Measurements from ENCODE around the gene EHBP1. TPM values are rescaled to one million over a fixed set of nuclear protein-coding genes. Genes with fewer than 3 reads are reported as not detected.

EHBP1 gene
- total RNA-seq, 1 donor from 2014 or later, result 45.8 TPM

DNA sequence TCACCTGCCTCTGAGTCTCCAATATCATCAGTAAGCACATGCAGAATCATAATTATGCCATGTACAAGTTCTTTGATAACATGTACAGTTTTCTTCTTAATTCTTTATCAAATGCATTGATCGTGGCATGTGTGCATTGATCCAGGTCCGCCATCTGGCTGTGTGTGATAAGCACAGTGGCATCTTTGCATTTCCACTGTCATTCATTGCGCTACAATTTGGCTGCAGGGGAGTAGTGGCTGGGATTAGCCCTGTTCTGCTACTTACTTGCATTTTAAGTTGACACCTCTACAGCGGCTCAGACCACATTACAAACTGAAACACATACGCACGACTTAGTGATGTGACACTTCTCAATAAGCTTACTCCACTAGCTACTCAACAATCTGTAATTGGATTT, 261.5 kb downstream of the EHBP1 start:
- no peak overlapping the region for H3K27ac ChIP-seq
- no peaks in the 10 kb centered on the region for H3K27me3 ChIP-seq (ENCODE audit: low read depth)
- TF ChIP-seq, protein P1, sequence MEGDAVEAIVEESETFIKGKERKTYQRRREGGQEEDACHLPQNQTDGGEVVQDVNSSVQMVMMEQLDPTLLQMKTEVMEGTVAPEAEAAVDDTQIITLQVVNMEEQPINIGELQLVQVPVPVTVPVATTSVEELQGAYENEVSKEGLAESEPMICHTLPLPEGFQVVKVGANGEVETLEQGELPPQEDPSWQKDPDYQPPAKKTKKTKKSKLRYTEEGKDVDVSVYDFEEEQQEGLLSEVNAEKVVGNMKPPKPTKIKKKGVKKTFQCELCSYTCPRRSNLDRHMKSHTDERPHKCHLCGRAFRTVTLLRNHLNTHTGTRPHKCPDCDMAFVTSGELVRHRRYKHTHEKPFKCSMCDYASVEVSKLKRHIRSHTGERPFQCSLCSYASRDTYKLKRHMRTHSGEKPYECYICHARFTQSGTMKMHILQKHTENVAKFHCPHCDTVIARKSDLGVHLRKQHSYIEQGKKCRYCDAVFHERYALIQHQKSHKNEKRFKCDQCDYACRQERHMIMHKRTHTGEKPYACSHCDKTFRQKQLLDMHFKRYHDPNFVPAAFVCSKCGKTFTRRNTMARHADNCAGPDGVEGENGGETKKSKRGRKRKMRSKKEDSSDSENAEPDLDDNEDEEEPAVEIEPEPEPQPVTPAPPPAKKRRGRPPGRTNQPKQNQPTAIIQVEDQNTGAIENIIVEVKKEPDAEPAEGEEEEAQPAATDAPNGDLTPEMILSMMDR (IDR thresholded peaks at IDR 0.05), result no peak
- intact Hi-C loops (cut with DNase I), result no loop called here
- DNase-seq (no peak), ATAC-seq (no peak)
- H3K36me3 ChIP-seq, result no peaks in the 10 kb centered on the region
- no peaks in the 10 kb centered on the region for H3K9me3 ChIP-seq
- H3K4me1 ChIP-seq, result no peaks in the 10 kb centered on the region
- H3K4me3 ChIP-seq, result no peak overlapping the region

DNA sequence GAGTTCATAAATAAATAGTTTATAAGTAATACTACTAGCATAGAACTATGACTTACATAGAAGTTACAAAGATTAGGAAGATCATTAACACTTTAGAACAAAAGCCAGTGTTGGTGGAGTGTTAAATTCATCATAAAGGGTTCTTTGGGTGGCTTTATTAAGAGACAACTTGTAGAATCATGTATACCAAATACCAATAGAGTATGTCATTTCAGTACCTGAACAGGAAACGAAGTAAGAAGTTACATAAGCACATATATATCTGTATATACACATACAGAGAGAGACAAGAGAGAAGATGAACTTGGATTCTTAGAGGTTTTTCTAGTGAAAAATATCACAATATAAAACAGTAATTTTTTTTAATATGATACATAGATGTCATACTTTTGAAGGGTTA, 262.7 kb downstream of the EHBP1 start:
- Histone ChIP-seq H3K27me3 (ENCODE audit: low read depth) (no peaks in the 10 kb centered on the region), H3K36me3 (no peaks in the 10 kb centered on the region), H3K27ac (no peak overlapping the region), H3K4me1 (no peaks in the 10 kb centered on the region), H3K9me3 (no peaks in the 10 kb centered on the region), H3K4me3 (no peak overlapping the region)
- TF ChIP-seq, protein P1 (IDR thresholded peaks at IDR 0.05), result no peak
- DNase-seq, result no peak
- intact Hi-C loops (cut with DNase I), result no loop called here
- ATAC-seq, result no peak

DNA sequence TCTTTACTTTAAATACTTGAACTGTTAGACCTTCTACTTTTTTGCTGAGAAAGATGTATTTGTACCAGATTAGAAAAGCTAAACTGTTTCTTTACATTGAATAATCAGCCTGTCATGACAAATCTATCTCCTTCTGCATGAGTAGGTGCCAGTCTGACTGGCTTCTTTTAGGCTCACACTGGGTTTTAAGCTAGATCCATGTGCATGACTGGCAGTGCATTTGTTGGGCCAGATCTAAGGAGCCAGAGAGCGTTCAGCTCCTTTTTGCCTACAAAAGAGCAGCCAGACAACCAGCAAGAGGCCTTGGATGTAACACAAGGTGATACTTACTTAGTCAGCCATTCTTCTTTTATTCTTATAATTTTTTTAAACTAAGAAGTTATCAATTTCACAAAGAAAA, 263.2 kb downstream of the EHBP1 start:
- DNase-seq (no peak), ATAC-seq (no peak)
- H3K4me1 ChIP-seq, result no peaks in the 10 kb centered on the region
- intact Hi-C loops (cut with DNase I), result no loop called here
- H3K27me3 ChIP-seq (ENCODE audit: low read depth), result no peaks in the 10 kb centered on the region
- H3K27ac ChIP-seq, result no peak overlapping the region
- H3K4me3 ChIP-seq, result no peak overlapping the region
- TF ChIP-seq, protein P1 (IDR thresholded peaks at IDR 0.05), result no peak
- H3K36me3 ChIP-seq, result no peaks in the 10 kb centered on the region
- H3K9me3 ChIP-seq, result no peaks in the 10 kb centered on the region

DNA sequence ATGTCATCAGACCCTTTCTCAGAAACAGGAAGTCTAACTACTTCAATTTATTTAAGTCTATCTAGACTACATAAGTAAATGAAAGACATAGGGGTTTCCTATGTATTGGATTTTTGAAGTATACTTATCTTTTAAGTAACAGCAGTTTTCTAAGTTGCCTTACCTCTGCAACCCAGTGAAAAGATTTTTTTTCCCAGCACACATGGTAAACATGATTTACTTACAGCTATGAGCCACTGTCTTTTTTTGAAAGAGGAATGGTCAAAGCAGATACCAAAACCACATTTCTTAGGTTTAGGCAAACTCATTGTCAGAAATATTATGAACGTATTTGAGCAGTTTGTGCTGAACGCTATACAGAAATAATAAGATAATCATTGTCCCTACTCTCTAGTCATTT, 266.4 kb downstream of the EHBP1 start:
- DNase-seq (no peak), ATAC-seq (no peak)
- Histone ChIP-seq H3K27me3 (ENCODE audit: low read depth) (no peaks in the 10 kb centered on the region), H3K4me3 (no peak overlapping the region), H3K9me3 (no peaks in the 10 kb centered on the region), H3K36me3 (no peaks in the 10 kb centered on the region), H3K4me1 (no peaks in the 10 kb centered on the region), H3K27ac (no peak overlapping the region)
- intact Hi-C loops (cut with DNase I), result no loop called here
- TF ChIP-seq, protein P1 (IDR thresholded peaks at IDR 0.05), result no peak

DNA sequence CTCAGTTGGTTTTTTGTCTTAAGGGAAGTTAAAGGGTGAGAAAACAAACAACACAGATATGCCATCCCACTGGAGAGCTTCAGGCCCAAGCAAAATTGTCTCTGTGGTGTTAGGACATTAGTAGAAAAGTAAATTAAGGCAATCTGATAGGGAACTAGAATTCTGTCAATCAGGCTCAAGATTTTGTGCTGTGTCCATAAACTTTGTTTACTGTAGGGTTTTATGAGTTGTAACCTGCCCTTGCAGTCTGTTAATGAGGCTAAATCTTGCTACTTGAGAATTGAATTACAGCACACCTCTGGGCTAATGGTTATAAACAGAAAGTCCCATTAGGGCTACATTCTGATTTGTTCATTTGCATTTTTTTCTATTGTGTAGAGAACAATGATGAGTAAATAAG, 267.1 kb downstream of the EHBP1 start:
- Histone ChIP-seq H3K4me1 (no peaks in the 10 kb centered on the region), H3K9me3 (no peaks in the 10 kb centered on the region), H3K27ac (no peak overlapping the region), H3K36me3 (no peaks in the 10 kb centered on the region), H3K4me3 (no peak overlapping the region), H3K27me3 (ENCODE audit: low read depth) (no peaks in the 10 kb centered on the region)
- ATAC-seq (no peak), DNase-seq (no peak)
- intact Hi-C loops (cut with DNase I), result no loop called here
- TF ChIP-seq, protein P1 (IDR thresholded peaks at IDR 0.05), result no peak

- Histone ChIP-seq H3K27me3 (ENCODE audit: low read depth) (no peaks in the 10 kb centered on the region), H3K9me3 (no peaks in the 10 kb centered on the region), H3K36me3 (peaks cover 14% of the 10 kb centered on the region), H3K4me1 (no peaks in the 10 kb centered on the region), H3K4me3 (no peak overlapping the region), H3K27ac (no peak overlapping the region)
- DNase-seq (no peak), ATAC-seq (no peak)
- intact Hi-C loops (cut with DNase I), result no loop called here
- TF ChIP-seq, protein P1 (IDR thresholded peaks at IDR 0.05), result no peak
Measured at GRCh38 chr2:62974999-62975398, 269.5 kb downstream of the EHBP1 start.

All from lower lobe of right lung (tissue), 2 donors.